GM18519 (cell line): ENCODE data around the gene HTRA1.

Experiments
- ATAC-seq: cut with Tn5 transposase; IDR thresholded peaks from one replicate; pipeline ENCODE4 v1.9.1; 2021; ENCODE audit warnings: mild to moderate bottlenecking, moderate library complexity; ENCODE audit not compliant: unreplicated experiment, low FRiP score

Gene HTRA1

DNA sequence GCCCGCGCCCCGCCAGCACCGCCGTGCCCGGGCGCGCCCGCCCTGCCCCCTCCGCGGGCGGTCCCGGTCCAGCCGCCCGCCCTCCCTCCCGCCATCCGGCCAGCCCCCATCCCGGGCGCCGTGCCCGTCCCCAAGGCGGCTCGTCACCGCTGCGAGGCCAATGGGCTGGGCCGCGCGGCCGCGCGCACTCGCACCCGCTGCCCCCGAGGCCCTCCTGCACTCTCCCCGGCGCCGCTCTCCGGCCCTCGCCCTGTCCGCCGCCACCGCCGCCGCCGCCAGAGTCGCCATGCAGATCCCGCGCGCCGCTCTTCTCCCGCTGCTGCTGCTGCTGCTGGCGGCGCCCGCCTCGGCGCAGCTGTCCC, at the start of gene HTRA1:
TSS of gene HTRA1 (plus strand) at position 187 of the 362 bp plus-strand sequence. CDS start at position 287, 100 bp downstream.
- no peak for ATAC-seq

DNA sequence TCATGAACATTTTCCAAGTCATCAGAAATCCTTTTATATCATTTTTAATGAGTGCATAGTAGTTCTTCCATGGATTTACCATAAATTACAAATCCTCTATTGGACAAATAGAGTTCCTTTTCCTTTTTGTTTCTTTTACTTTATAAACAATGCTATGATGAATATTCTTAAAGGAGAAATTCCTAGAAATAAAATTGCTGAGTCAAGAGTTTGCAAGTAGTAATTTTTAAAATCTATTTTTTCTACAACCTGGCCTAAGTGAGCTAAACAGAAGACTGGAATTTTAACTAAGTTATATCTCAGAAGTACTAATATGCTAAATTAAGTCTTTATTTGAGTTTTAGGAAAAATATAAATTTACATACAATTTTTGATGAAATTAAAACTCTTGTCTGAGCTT, 48.0 kb upstream of the HTRA1 start:
- ATAC-seq = no peak

DNA sequence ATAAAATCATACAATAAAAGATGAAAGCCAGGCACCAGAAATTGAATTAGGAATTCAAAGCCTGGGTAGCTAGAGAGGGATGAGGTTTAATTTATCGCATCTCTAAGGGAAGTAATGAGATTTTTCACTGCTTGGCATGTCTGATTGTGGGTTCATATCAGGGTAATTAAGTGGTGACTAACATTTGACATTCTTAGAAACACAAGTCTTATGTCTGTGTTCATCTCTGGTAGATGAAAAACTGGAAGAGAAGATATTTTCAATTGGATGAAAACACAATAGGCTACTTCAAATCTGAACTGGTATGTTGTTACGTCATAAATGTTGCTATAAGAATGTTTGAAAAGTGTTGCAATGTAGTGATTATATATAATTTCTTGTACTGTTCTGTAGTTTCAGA, 43.7 kb upstream of the HTRA1 start:
- ATAC-seq = no peak

DNA sequence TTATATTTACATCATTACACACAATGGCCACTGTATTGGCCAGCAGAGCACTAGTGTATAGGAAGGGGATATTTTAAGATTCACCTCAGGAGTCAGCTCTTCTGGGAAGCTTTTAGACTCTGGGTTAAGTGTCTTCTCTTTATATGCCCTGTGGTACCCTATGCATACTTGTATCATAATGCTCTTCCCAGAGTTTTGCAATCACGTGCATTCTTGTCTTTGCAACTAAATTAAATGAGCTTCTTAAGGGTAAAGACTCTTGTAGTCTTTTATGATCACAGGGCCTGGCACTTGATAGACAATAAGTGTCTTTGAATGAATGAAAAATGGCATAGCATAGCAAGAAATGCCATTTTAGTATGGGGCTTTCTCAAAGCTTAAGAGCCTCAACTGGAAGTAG, 42.3 kb upstream of the HTRA1 start:
- ATAC-seq = no peak

DNA sequence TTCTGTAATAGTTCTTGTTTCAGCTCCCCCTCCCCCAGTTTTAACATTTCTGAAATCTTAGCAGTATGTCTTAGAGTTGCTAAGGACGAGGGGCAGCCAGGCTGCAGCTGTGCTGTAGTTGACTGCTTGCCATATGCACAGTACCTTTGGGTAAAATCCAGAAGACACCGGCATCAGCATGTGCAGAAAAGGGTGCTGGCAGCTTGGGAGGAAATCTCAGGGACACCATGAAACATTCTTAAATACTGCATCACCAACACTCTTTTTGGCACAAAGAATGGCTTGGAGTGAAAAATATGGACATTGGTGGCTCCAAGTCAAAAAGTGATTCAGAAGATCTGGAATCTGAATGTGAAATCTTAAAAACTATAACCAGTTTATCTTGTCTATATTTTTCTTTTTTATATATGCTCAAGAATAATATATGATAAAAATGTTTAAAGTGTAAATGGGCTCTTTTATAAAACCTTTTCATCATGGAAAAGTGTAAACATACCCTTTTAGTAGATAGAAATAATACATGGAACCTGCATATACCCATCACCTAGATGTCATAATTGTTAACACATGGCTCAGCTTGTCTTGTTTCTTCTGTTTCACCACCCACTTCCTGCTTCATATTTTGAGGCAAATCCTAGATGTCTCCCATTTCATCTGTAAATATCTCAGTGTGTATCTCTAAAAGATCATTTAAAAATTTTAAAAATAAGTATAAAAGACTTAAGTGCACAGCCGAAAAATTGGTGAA, 41.3 kb upstream of the HTRA1 start:
- no peak for ATAC-seq

DNA sequence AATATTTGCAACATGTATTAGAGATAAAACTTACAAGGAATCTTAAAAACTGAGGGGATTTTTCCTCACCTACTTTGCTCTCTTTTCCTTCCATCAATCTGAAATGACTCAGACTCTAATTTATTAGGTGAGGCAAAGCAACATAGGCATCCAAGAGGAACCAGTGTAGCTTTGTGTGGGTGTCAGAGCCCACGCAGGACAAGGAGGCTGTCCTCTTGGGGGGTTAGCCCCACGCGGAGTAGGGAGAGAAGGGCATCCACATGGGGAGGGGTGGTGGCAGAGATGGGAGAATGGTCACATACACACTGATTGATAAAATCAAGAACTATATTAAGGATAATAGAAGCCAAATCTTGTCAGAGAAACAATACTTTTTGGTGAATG, 40.7 kb upstream of the HTRA1 start:
- ATAC-seq = no peak

DNA sequence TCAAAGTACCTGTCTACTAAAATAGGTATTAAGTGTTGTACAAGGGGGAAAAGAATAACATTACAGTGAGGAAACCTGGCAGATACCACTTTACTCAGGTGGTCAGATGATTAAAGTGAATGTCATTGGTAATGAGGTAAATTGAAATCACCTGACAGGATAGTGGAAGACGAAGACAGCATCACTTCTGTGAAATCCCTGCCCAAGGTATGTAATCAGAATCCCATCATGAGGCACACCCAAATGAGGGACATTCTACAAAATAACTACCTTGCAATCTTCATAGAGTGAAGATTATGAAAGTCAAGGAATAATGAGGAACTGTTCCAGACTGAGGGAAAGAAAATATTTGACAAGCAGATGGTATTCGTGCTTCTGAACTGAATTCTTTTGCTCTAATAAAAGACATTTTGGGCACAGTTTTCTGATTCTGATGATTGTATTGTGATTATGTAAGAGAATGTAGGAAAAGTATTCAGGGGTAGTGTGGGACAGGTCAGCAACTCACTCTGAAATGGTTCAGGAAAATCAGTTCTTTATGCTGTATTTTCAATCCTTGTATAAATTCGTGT, 40.2 kb upstream of the HTRA1 start:
- ATAC-seq = no peak

DNA sequence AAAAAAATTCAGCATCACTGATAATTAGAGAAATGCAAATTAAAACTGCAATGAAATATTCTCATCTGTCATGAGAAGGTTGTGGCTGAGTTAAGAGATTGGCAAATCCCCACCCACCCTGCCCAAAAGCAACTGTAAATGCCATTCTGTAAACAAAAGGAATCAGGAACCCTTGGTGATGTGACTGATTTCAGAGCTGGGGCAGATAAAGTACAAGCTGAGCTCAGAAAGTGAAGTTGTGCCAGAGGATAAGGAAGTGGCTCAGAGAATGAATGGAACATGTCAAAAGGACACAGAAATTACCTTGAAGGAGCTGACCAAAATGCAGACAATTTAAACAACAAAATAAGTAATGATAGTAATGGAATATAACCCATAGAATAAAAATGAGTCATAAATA, 39.6 kb upstream of the HTRA1 start:
- no peak for ATAC-seq

DNA sequence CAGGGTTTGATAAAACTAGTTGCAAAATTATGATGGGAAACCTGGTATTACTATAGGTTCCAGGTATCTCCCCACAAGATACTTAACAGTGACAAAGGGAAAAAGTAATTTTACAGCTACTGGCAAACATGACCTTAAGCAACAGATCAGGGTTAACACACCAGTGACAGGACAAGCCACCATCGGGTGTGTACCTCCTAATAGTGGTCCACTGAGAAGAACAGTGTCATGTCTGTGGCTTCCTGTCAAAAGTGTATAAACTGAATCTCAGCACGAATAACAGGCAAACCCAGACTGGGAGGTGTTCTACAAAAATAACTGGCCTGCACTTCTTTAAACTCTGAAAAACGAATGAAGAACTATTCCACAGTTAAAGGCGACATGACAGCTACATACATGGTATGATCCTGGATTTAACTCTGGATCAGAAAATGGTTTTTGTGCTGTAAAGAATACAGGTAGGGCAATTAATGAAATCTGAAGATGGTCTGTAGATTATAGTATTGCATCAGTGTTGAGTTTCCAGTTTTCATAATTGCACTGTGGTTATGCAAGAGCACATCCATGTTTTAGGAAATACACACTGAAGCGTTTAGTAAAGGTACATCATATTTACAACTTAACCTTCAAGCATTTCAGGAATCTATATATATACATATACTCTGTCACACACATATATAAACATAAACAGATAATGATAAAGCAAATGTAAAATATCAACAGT, 38.9 kb upstream of the HTRA1 start:
- ATAC-seq = no peak

DNA sequence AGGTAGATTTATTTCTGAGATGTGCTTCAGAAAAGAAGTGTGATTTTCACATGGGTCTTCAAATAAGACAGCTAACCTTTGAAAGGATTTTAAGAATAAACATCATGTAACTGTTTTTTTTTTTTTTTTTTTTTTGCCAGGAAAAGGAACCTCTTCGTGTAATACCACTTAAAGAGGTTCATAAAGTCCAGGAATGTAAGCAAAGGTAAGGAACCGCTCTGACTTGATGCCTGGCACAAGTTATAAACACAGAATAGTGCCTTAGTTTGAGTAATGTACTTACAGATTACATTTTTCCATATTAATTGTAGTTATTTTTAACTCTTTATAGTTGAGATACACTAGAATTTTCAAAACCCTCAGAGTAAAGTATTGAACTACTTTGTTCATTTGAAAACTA, 37.3 kb upstream of the HTRA1 start:
- no peak for ATAC-seq

DNA sequence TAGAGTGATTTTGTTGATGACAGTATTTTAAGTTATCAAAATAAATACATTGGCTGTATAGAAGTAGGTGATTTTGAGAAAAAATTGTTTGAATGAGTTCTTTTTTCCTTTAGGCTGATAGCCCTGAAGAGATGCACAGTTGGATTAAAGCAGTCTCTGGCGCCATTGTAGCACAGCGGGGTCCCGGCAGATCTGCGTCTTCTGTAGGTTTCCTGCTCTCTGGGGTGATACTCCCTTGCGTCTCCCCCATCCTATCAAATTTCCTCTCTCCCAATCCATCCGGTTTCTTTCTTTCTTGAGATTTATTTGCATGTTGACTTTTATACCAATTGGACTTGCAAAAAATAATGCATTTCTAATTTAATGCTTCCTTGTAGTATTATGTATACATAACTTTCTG, 34.5 kb upstream of the HTRA1 start:
- no peak for ATAC-seq

DNA sequence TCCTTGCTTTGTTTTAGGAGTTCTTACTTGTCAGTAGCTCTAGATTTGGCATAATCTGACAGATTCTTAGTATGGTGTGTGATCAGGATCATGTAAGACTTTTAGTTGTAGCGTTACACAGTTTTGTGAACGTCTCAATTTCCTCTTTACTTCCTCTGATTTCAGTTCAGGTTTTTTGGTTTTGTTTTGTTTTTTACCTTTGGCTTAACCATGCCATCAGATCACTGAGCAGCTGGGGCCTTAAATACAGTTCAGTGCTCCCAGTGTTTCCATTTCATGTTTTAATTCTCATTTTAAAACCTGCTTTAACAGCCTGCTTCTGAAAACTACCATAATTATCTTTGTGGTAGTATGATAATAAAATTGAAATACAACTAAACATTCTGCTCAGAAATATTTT, 34.1 kb upstream of the HTRA1 start:
- ATAC-seq = no peak

DNA sequence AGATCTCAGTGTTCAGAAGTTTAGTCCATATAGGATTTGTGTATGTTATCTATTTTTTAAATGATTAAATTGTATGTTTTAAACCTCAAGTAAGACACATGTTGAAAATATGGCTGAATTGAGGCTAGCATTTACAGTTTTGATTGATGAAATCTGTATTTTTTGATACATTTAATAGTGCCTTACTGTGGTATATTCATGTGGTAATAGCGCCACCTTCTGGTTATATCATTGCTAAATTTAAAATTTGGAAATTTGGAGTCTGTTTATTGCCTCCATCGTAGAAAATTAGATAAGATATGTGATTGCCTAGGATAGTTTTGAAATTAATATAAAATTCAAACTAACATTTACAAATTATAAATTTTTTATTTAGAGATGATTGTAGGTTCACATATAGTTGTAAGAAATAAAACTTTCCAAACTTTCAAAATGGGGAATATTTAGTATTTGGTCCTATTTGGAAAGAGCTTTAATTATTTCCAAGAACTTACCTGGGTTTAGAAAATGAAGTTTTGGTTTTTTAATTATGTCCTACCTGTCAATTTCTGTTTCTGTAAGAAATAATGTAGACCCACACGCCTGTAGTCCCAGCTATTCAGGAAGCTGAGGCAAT, 26.0 kb upstream of the HTRA1 start:
- ATAC-seq = no peak

DNA sequence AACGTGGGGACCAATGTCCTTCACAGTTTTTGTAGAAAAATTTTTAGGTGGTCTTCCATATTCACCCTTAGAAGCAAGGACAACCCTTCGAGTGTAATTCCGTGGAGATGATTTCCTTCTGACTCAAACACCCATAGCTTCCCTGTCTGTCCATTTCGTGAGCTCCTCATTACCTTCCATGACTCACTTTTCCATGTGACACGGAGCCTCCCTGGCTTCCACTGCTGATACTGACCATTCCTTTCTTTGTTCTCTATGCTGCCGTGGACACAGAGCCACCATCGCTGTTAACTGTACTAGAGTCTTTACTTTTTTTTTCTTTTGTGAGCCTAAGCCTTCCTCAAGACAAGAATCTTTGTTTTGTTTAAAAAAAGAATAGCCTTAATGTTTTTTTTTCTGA, 19.4 kb upstream of the HTRA1 start:
- ATAC-seq = no peak

DNA sequence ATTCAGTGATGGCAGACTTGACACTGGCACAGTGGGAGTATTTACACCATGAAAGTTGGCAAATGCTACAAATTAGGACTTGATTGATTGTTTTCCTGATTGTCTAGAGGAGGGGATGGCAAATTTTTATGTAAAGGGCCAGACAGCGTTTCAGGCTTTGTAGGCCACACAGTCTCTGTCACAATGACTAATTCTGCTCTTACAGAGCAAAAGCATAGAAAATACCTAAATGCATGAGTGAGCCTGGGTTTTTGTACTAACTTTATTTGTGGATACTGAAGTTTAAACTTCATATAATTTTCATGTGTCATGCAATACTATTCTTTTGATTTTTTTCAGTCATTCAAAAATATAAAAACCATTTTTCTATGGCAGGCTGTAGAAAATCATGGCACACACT, 15.9 kb upstream of the HTRA1 start:
- ATAC-seq = no peak

DNA sequence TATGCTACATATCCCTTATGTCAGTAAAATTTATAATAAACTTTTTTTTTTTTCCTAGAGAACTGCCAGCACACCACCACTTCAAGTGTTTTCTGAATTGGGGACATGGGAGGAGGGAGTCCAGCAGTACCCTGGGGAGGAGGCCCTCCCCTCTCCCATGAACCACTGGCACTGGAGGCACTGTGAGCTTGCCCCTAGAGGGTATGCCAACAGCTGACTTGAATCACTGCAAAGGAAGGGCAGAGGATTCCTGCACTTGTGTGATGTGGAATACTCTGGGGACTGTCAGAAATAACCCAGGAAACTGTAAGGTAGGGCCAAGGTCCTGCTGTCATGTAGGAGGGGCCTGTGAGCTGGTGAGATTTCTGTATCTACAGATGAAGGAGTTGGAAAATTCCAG, 15.4 kb upstream of the HTRA1 start:
- ATAC-seq = no peak

DNA sequence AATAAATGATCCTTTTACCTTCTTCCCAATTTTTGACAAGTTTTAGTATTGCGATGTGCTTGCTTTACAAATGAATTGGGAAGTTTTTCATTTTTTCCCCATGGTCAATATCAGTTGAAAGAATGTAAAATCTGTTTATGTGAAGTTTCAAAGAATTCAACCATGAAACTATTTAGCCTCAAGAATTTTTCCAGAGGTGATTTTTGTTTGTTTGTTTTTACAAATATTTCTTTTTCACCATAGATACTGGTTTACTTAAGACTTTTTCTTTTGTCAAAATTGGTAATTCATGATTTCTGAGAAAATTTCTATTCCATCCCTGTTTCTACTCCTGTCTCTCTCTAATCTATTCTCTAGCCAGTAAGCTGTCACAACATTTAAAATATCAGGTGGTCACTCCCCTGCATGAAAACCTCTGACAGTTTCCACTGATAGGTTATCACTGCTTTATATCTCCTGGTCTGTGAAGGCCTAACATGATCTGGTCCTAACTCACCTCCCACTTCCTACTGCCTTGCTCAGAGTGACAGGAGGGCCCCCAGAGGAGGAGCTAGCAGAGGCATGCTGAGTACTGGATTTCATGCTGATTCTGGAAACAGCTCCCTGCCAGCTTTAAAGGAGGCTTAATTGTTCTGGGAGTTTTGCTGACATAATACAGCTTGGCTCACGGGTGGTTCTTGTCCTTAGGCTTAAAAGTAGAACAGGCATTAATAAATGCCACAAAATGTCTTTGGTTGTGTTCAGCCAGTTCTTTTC, 14.5 kb upstream of the HTRA1 start:
- ATAC-seq = no peak

DNA sequence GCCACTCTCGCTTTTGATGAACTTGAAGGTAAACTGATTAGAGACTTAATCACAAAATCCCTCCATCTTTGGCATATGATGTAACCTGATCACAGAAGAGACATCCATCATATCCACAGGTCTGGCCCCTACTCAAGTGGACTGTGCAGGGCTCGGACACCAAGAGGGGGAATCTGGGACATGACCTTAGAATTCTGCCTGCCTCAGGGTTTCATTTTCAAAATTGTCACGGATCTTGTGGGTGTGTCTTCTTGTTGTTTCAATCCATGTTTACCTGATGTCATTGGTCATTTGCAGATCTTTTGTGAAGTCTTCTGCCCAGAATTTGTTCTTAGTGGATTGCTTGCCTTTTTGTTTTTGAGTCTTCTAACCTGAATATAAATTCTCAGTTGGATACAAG, 12.8 kb upstream of the HTRA1 start:
- ATAC-seq = no peak

DNA sequence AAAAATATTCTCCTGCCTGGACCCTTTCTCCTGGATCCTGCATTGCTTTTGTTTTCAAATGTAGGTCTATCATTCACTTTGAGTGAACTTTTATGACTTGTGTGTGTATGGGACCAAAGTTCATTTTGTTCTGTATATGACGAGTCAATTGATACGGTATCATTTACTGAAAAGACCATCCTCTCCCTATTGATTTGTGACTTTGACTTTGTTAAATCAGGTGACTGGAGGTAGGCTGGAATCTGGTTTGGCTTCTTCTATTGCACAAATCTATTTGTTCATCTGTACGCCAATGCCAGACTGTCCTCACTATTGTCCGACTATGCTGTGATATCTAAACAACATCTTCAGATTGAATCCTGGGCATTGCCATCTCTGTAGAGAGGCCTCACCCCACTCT, 12.2 kb upstream of the HTRA1 start:
- ATAC-seq = no peak

DNA sequence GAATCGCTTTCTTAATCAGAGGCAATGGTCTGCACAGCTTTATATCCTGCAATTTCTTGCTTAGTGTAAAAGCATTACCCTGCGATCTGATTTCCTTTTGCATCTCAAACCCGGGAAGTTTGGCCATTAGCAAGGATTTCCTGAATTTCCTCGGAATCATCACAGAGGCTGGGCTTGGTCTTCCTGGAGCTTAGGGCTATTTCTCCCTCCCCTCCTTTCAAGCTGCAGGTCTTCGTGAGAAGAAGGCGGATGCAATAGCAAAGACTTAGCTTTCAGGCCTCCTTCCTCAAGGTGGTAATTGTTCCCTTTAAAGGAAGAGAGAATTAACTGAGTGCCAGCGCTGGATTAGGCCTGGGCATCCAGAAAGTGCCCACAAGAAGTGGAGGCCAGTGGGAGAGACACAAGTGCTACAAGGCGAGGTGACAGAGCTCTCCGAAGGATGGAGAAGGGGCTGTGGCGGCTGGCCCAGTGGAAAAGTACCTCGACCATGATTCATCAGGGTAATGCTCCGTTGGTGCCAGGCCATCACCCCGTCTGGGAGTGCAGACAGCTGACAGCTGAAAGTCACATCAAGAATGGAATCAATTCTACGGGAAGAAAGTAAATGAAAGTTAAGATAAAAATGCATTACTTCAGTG, 10.9 kb upstream of the HTRA1 start:
- ATAC-seq = no peak
